CD4-positive, alpha-beta T cell treated with Interferon alpha-2 for 1 hour (primary cell): Measurements from ENCODE around the gene CEL.

Source experiments
- DNase-seq, 2 donors: peaks; one replicate each; pipeline ENCODE4 v3.0.0-alpha.2; 2020 to 2022

CEL gene

GRCh38 chr9:133119103-133119845 lies 57.5 kb downstream of the CEL start:
- no peak for DNase-seq

GRCh38 chr9:133119846-133120500 lies 58.2 kb downstream of the CEL start:
- DNase-seq: no peak

GRCh38 chr9:133120501-133121197 lies 58.9 kb downstream of the CEL start:
- DNase-seq: no peak
